Stimulated activated CD8-positive, alpha-beta memory T cell treated with anti-CD3 and anti-CD28 coated beads, Interleukin-12 subunit alpha, Interleukin-12 subunit beta, amount 100 ng/mL, for 1 hour (primary cell): ENCODE results near the gene GTSE1.

Source experiments
- DNase-seq: peaks from one replicate; pipeline ENCODE4 v3.0.0-alpha.2; 2020; ENCODE audit warnings: low read depth

The GTSE1 gene

DNA sequence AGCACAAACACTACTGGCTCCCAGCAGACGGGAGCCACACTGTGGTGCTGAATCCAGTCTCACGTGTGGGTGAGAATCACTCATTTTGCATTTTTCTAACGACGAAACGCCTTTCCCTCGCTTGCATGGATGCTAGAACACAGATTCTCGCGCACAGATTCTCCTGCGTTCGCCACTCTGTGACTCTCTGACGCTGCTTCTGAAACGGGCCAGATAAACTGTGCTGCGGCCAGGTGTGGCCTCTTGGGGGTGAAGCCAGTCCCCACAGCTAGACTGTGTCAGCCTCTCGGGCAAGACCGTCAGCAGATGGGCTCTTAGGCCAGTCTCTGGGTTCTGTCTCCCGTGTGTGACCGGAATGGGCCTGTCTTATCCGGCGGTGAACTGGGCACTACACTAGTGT, 83.4 kb downstream of the GTSE1 start:
- DNase-seq, result no peak
